CD4-positive, alpha-beta T cell treated with Interleukin-6 for 4 hours (primary cell): Measurements from ENCODE around the gene SYVN1.

Source experiments
- DNase-seq: peaks from one replicate; pipeline ENCODE4 v3.0.0-alpha.2; 2020; ENCODE audit warnings: mixed read lengths

SYVN1 gene

GRCh38 chr11:65085446-65085845, 48.9 kb downstream of the SYVN1 start:
- DNase-seq: no peak

GRCh38 chr11:65084598-65085375, 49.5 kb downstream of the SYVN1 start:
- DNase-seq: no peak

DNA sequence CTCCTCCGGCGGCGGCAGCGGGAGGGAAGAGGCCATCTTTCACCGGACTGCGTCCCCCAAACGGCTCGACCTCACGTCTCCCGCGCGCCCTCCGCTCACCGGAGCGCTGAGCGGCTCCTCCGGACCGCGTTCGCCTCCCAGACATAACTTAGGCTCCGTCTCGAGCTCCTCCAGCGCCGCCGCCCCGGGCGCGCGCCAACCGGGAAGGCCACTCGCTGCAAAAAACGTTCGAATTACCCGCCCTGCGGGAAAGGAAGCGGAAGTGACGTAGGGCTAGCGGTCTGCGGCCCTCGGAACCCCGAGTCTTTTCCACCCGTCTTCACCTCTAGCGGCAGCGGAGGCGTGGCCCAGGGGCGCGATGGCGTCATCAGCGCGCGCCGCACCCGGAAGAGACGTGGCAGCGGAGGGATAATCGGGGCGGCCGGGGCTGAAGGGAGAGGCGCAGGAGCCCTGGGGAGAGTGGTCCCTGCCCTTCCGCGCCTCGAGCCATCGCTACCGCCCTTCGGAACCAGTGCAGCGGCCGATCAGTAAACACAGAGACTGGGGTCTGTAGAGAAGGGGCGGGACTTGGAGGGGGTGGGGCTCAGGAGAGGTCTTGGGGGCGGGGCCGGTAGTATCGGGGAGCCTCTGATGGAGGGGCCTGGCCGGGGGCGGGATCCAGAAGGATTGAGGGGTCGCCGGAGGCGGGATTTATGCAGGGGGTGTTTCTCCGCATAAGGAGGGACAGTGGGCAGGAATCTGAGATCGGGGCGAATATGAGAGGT, 50.3 kb downstream of the SYVN1 start, which contains the start of the genes CDCA5 and ZFPL1:
Gene CDCA5, minus strand, starts transcription at position 207 of the 764 bp plus-strand sequence. Its CDS starts 62 bp downstream, at position 145.
Gene ZFPL1, plus strand, starts transcription at position 389 of the 764 bp plus-strand sequence. CDS start 477 bp downstream, outside the sequence.
- peak; percentile 95 for DNase-seq

- DNase-seq: no peak
Observed at GRCh38 chr11:65083134-65083833, 51.0 kb downstream of the SYVN1 start.

DNA sequence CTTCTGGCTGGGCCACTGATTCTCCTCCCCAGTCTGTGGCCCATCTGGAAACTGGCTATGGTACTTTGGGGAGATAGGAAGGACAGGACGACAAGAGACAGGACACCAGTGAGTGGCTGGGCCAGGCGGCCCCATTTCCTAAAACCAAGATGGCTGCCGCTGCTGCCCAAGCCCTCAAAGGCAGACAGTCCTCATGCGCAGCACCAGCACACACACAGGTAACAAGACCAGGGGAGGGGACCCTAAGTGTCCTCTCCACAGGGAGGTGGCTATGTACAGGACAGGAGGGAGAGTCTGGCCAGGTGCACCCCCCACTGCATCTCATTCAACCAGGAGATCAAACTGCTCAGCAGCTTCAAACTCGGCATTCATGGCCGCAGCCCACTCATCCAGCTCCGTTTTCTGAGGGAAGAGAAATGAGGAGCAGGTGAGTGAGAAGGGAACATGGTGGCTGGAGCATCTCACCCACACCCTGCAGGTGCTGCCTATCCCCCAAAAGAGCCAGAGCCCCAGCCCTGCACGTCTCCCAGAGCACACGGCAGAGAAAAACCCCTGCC, 55.5 kb downstream of the SYVN1 start:
- DNase-seq: no peak

GRCh38 chr11:65078151-65078550, 56.2 kb downstream of the SYVN1 start:
- peak; percentile 80 for DNase-seq

- DNase-seq: no peak
Observed at GRCh38 chr11:65077451-65077850, 56.9 kb downstream of the SYVN1 start.
